Renal cortex interstitium (tissue), 15 donors: ENCODE data around the gene KLHL5. TPM values are rescaled to one million over a fixed set of nuclear protein-coding genes. Genes with fewer than 3 reads are reported as not detected.
"Not testable (repeated sequence)": the region's sequence is repeated elsewhere in the genome, so short reads cannot be mapped to it uniquely, and the experiment has no call there.

ENCODE experiments used
- DNase-seq, 11 donors: peaks; one replicate each; pipeline ENCODE4 v3.0.0-alpha.2; 2013; ENCODE audit warnings: low read depth in 9 of 11, low spot score in 4 of 11; ENCODE audit errors: extremely low read depth in 1 of 11
- long read RNA-seq, 16 experiments: transcript quantifications; one replicate each; lab custom pipeline, GENCODE V29; 2026
- polyA plus RNA-seq, 3 donors: library from polyadenylated mRNA; unstranded; fragments of 120-200 nt; gene quantifications; one replicate each; pipeline ENCODE4 v1.2.1, GENCODE V29; 2013; ENCODE audit not compliant: insufficient read length in 3 of 3

Gene KLHL5
- 10 to 100 TPM; 38.4 to 42.9 (median 39.3) TPM for polyA plus RNA-seq
- long read RNA-seq, donor 1, partial matches to known transcripts = 7 of 12 reads
- long read RNA-seq, donor 1, other reads (novel, unspliced or antisense) = 0 of 12 reads
- long read RNA-seq, donor 2, partial matches to known transcripts = 0 of 2 reads
- long read RNA-seq, donor 2, other reads (novel, unspliced or antisense) = 0 of 2 reads
- long read RNA-seq, donor 3, transcript KLHL5-205 (11 exons, 2,926 nt) = major isoform, 8 of 14 reads
- long read RNA-seq, donor 3, partial matches to known transcripts = 5 of 14 reads
- long read RNA-seq, donor 3, other reads (novel, unspliced or antisense) = 0 of 14 reads
- long read RNA-seq, donor 4, partial matches to known transcripts = 0 of 3 reads
- long read RNA-seq, donor 4, other reads (novel, unspliced or antisense) = 0 of 3 reads
- long read RNA-seq, donor 5 = 0 reads
- long read RNA-seq, donor 6, transcript KLHL5-205 (11 exons, 2,926 nt) = major isoform, 6 of 15 reads
- long read RNA-seq, donor 6, partial matches to known transcripts = 9 of 15 reads
- long read RNA-seq, donor 6, other reads (novel, unspliced or antisense) = 0 of 15 reads
- long read RNA-seq, donor 7, partial matches to known transcripts = 0 of 3 reads
- long read RNA-seq, donor 7, other reads (novel, unspliced or antisense) = 0 of 3 reads
- long read RNA-seq, donor 8 = 0 reads
- long read RNA-seq, donor 9, partial matches to known transcripts = 0 of 1 reads
- long read RNA-seq, donor 9, other reads (novel, unspliced or antisense) = 0 of 1 reads
- long read RNA-seq, donor 10, transcript KLHL5-205 (11 exons, 2,926 nt) = major isoform, 6 of 6 reads
- long read RNA-seq, donor 10, partial matches to known transcripts = 0 of 6 reads
- long read RNA-seq, donor 10, other reads (novel, unspliced or antisense) = 0 of 6 reads
- long read RNA-seq, donor 11, transcript KLHL5-205 (11 exons, 2,926 nt) = major isoform, 5 of 5 reads
- long read RNA-seq, donor 11, partial matches to known transcripts = 0 of 5 reads
- long read RNA-seq, donor 11, other reads (novel, unspliced or antisense) = 0 of 5 reads
- long read RNA-seq, donor 12, partial matches to known transcripts = 0 of 2 reads
- long read RNA-seq, donor 12, other reads (novel, unspliced or antisense) = 0 of 2 reads
- long read RNA-seq, donor 13 = 0 reads
- long read RNA-seq, donor 14, transcript KLHL5-205 (11 exons, 2,926 nt) = major isoform, 6 of 7 reads
- long read RNA-seq, donor 14, partial matches to known transcripts = 0 of 7 reads
- long read RNA-seq, donor 14, other reads (novel, unspliced or antisense) = 0 of 7 reads
- long read RNA-seq, donor 15, partial matches to known transcripts = 0 of 1 reads
- long read RNA-seq, donor 15, other reads (novel, unspliced or antisense) = 0 of 1 reads
- long read RNA-seq, donor 16, transcript KLHL5-205 (11 exons, 2,926 nt) = major isoform, 12 of 13 reads
- long read RNA-seq, donor 16, partial matches to known transcripts = 0 of 13 reads
- long read RNA-seq, donor 16, other reads (novel, unspliced or antisense) = 0 of 13 reads

GRCh38 chr4:39062094-39062769 is at the start of gene KLHL5:
KLHL5 (plus strand) TSS chr4:39062232; CDS start chr4:39062653, 421 bp downstream.
- DNase-seq = peak in 1 of 11 donors; percentile 11

- DNase-seq = no peak
These were observed 48.0 kb upstream of the KLHL5 start for GRCh38 chr4:39014028-39014427.

- DNase-seq = no peak
These were observed 41.9 kb upstream of the KLHL5 start for GRCh38 chr4:39020130-39020529.

- DNase-seq = no peak
These were observed 40.4 kb upstream of the KLHL5 start for GRCh38 chr4:39021631-39022030.

- DNase-seq = no peak
These were observed 39.8 kb upstream of the KLHL5 start for GRCh38 chr4:39022241-39022640.

GRCh38 chr4:39023059-39023458 is 39.0 kb upstream of the KLHL5 start:
- DNase-seq = no peak

- DNase-seq = no peak
These were observed 37.6 kb upstream of the KLHL5 start for GRCh38 chr4:39024311-39024865.

- no peak for DNase-seq
These were observed 36.4 kb upstream of the KLHL5 start for GRCh38 chr4:39025552-39026085.

- no peak for DNase-seq
These were observed 35.9 kb upstream of the KLHL5 start for GRCh38 chr4:39026096-39026495.

GRCh38 chr4:39029752-39030694 is 32.0 kb upstream of the KLHL5 start:
- DNase-seq = no peak

GRCh38 chr4:39030725-39031124 is 31.3 kb upstream of the KLHL5 start:
- no peak for DNase-seq

- DNase-seq = not testable (repeated sequence)
These were observed 30.4 kb upstream of the KLHL5 start for GRCh38 chr4:39031590-39032020.

- DNase-seq = peak in 1 of 11 donors; percentile 12
These were observed 29.6 kb upstream of the KLHL5 start, which contains the start of gene TMEM156 for GRCh38 chr4:39032218-39033085. TMEM156 (minus strand) TSS chr4:39032409; CDS start chr4:39032313, 96 bp downstream.

- no peak for DNase-seq
These were observed 25.9 kb upstream of the KLHL5 start for GRCh38 chr4:39036172-39036571.

GRCh38 chr4:39037491-39037825 is 24.6 kb upstream of the KLHL5 start:
- DNase-seq = peak in 1 of 11 donors; percentile 12

- no peak for DNase-seq
These were observed 24.1 kb upstream of the KLHL5 start for GRCh38 chr4:39037941-39038340.
